Measurements from ENCODE around the gene C6orf89.

The C6orf89 gene

GRCh38 chr6:36976007-36976264, 90.2 kb downstream of the C6orf89 start:
- Histone ChIP-seq H3K4me1 (ENCODE audit: insufficient read depth, low read length, severe bottlenecking) (peaks cover 22% of the 10 kb centered on the region), H3K9ac (ENCODE audit: low read length) (no peak overlapping the region), H3K9me2 (ENCODE audit: low read depth, low read length) (no peaks in the 10 kb centered on the region), H3K9me3 (ENCODE audit: low read length) (no peaks in the 10 kb centered on the region), H3K4me3 (ENCODE audit: low read depth, low read length, poor library complexity, severe bottlenecking) (no peak overlapping the region), H4K20me1 (ENCODE audit: insufficient read depth, low read length) (no peaks in the 10 kb centered on the region), H3F3A (ENCODE audit: insufficient read depth, low read length) (no peaks in the 10 kb centered on the region), H3K4me2 (ENCODE audit: low read length) (no peak overlapping the region), H3K27me3 (ENCODE audit: insufficient read depth, low read length) (no peaks in the 10 kb centered on the region), H3K79me2 (ENCODE audit: insufficient read depth, low read length) (peaks cover 6% of the 10 kb centered on the region), H3K36me3 (ENCODE audit: insufficient read depth, low read length) (peaks cover 81% of the 10 kb centered on the region), H3K27ac (ENCODE audit: low read depth, low read length, poor library complexity, severe bottlenecking) (no peak overlapping the region), H2AFZ (ENCODE audit: low read length) (no peak overlapping the region)
- no peak for TF ChIP-seq EZH2 (IDR thresholded peaks at IDR 0.05; ENCODE audit: borderline replicate concordance, low read length)
- no peak for TF ChIP-seq CTCF (IDR thresholded peaks at IDR 0.05; ENCODE audit: low read length)

- Histone ChIP-seq H3K27me3 (ENCODE audit: insufficient read depth, low read length) (no peaks in the 10 kb centered on the region), H3K4me3 (ENCODE audit: low read depth, low read length, poor library complexity, severe bottlenecking) (no peak overlapping the region), H4K20me1 (ENCODE audit: insufficient read depth, low read length) (no peaks in the 10 kb centered on the region), H3K9me2 (ENCODE audit: low read depth, low read length) (no peaks in the 10 kb centered on the region), H3K4me1 (ENCODE audit: insufficient read depth, low read length, severe bottlenecking) (peaks cover 27% of the 10 kb centered on the region), H3K27ac (ENCODE audit: low read depth, low read length, poor library complexity, severe bottlenecking) (no peak overlapping the region), H3F3A (ENCODE audit: insufficient read depth, low read length) (no peaks in the 10 kb centered on the region), H3K36me3 (ENCODE audit: insufficient read depth, low read length) (peaks cover 75% of the 10 kb centered on the region), H2AFZ (ENCODE audit: low read length) (no peak overlapping the region), H3K4me2 (ENCODE audit: low read length) (no peak overlapping the region), H3K79me2 (ENCODE audit: insufficient read depth, low read length) (peaks cover 6% of the 10 kb centered on the region), H3K9ac (ENCODE audit: low read length) (no peak overlapping the region), H3K9me3 (ENCODE audit: low read length) (no peaks in the 10 kb centered on the region)
- no peak for TF ChIP-seq CTCF (IDR thresholded peaks at IDR 0.05; ENCODE audit: low read length)
- TF ChIP-seq EZH2 (IDR thresholded peaks at IDR 0.05; ENCODE audit: borderline replicate concordance, low read length) = no peak
Measured at GRCh38 chr6:36976509-36976908, 90.8 kb downstream of the C6orf89 start.

GRCh38 chr6:36976931-36977330, 91.2 kb downstream of the C6orf89 start:
- H3K4me1 ChIP-seq (ENCODE audit: insufficient read depth, low read length, severe bottlenecking) = peaks cover 32% of the 10 kb centered on the region
- peaks cover 71% of the 10 kb centered on the region for H3K36me3 ChIP-seq (ENCODE audit: insufficient read depth, low read length)
- H4K20me1 ChIP-seq (ENCODE audit: insufficient read depth, low read length) = no peaks in the 10 kb centered on the region
- H3K9ac ChIP-seq (ENCODE audit: low read length) = no peak overlapping the region
- H3K9me2 ChIP-seq (ENCODE audit: low read depth, low read length) = no peaks in the 10 kb centered on the region
- no peak overlapping the region for H3K4me3 ChIP-seq (ENCODE audit: low read depth, low read length, poor library complexity, severe bottlenecking)
- TF ChIP-seq EZH2 (IDR thresholded peaks at IDR 0.05; ENCODE audit: borderline replicate concordance, low read length) (no peak), CTCF (IDR thresholded peaks at IDR 0.05; ENCODE audit: low read length) (no peak)
- no peaks in the 10 kb centered on the region for H3K9me3 ChIP-seq (ENCODE audit: low read length)
- H3K27ac ChIP-seq (ENCODE audit: low read depth, low read length, poor library complexity, severe bottlenecking) = no peak overlapping the region
- no peak overlapping the region for H2AFZ ChIP-seq (ENCODE audit: low read length)
- no peaks in the 10 kb centered on the region for H3K27me3 ChIP-seq (ENCODE audit: insufficient read depth, low read length)
- H3K79me2 ChIP-seq (ENCODE audit: insufficient read depth, low read length) = peaks cover 7% of the 10 kb centered on the region
- H3F3A ChIP-seq (ENCODE audit: insufficient read depth, low read length) = no peaks in the 10 kb centered on the region
- no peak overlapping the region for H3K4me2 ChIP-seq (ENCODE audit: low read length)

Data from OCI-LY1 (cell line).